DMS 273 (cell line): ENCODE results near the gene NME2.
"Not testable (repeated sequence)": the region's sequence is repeated elsewhere in the genome, so short reads cannot be mapped to it uniquely, and the experiment has no call there.

ENCODE experiments used
- DNase-seq: peaks from one replicate; lab custom pipeline; 2025; ENCODE audit not compliant: unreplicated experiment; lab: John Stamatoyannopoulos, UW

NME2 gene

DNA sequence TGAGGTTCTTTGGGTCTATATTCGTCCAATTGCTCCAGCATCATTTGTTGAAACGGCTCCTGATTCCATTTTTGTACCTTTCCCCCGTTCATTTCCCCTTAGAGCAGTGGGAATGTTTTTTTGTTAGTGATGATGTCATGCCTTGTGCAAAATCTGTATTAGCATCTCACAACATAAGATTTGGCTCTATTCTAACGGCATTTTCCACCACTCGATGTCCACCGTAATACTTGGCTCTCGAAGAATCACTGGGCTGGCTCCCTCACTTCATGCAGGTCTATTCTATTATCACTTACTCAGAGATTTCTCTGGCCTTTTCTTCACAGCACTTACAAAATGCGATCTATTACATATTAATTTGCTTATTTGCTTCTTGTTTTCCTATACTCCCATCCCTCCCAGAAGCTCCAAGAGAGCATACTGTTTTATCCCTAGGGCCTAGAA is 13.4 kb upstream of the NME2 start:
- DNase-seq = peak; percentile 62

DNA sequence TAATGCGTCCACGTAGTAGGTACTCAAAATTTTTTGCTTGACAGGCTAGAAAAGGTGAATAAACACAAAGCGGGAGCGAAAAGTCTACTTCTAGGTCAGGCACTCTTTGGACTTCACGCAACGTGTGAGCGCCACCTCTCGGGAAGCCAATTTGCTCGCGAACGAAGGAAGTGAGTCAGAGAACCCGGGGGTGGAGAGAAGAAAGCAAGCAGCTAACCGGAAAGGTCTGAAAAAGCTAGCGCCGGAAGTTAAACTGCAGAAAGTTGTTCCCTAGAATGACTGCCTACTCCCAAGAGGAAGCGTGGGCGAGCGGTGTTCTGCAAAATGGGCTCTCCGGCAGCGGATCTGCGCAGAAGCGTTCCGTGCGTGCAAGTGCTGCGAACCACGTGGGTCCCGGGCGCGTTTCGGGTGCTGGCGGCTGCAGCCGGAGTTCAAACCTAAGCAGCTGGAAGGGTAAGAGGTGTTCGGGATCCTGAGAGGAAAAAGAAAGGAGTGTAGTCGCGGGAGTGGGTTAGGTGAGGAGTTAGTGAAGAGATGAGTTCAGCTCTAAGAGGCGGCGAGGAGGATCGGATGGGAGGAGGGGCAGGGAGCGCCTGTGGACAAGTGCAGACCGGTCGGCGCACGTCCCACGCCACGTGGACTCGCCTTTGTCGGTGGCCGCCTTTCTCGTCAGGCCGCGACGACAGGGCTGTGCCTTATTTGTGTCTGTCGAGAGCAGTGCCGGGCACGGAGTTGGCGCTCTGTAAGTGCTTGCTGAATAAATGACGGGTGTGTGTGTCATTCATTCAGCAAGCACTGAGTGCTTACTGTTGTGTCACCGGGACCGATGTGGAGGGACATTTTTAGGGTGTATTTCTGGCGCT is 12.8 kb upstream of the NME2 start, which contains the start of gene NME1:
NME1 (plus strand) TSS at position 350 of the 863 bp plus-strand sequence. CDS start 2,096 bp downstream, outside the sequence.
- peak; percentile 99 for DNase-seq

DNA sequence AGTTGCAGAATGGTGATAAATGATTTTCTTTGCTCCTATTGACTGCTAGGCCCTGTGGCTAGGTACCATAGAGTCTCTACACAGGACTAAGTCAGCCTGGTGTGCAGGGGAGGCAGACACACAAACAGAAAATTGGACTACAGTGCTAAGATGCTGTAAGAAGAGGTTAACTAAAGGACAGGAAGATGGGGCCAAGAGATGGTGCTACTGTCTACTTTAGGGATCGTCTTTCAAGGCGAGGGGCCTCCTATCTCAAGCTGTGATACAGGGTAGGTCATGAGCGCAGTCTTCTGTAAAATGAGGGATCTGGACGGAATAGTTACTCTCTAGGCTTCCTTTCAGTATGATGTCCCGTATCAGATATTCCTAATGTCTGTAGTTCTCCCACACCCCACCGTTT is 12.0 kb upstream of the NME2 start:
- DNase-seq = peak; percentile 33

DNA sequence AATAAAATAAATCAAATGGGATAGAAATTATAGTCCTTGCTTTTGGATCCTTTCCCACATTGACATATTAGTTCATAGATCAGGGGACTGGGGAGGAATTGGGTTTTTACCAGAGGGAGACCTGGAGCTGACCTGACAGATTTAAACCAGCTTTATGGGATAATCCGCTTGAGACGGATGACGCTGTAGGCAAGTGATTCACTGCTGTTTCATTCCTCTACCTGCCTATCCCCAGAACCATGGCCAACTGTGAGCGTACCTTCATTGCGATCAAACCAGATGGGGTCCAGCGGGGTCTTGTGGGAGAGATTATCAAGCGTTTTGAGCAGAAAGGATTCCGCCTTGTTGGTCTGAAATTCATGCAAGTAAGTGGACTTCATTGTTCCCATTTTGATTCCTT is 10.8 kb upstream of the NME2 start:
- DNase-seq = no peak

DNA sequence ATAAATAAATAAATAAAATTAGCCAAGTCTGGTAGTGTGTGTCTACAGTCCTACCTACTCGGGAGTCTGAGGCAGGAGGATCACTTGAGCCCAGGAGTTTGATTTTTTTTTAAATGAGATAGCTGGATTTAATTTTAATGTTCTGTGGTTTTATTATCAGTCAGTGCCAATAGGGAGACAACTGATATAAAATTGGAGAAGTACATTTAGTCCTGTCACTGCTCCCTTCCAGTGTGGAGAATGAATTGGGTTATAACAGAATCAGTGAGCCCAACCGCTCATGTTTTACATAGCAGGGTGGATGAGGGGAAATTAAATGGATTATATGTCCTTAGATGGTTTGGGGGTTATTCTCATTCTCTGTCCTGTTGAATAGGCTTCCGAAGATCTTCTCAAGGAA is 6.6 kb upstream of the NME2 start:
- no peak for DNase-seq

DNA sequence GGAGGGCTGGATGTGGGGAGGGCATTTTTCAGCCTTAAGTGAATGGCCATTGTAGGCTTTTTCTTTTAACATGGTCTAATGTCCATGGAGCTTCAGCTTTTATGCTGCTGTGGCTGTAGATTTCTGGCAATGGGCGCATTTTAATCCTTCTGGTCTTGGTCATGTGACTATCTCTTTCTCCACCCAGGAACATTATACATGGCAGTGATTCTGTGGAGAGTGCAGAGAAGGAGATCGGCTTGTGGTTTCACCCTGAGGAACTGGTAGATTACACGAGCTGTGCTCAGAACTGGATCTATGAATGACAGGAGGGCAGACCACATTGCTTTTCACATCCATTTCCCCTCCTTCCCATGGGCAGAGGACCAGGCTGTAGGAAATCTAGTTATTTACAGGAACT is 4.7 kb upstream of the NME2 start:
- DNase-seq = no peak

DNA sequence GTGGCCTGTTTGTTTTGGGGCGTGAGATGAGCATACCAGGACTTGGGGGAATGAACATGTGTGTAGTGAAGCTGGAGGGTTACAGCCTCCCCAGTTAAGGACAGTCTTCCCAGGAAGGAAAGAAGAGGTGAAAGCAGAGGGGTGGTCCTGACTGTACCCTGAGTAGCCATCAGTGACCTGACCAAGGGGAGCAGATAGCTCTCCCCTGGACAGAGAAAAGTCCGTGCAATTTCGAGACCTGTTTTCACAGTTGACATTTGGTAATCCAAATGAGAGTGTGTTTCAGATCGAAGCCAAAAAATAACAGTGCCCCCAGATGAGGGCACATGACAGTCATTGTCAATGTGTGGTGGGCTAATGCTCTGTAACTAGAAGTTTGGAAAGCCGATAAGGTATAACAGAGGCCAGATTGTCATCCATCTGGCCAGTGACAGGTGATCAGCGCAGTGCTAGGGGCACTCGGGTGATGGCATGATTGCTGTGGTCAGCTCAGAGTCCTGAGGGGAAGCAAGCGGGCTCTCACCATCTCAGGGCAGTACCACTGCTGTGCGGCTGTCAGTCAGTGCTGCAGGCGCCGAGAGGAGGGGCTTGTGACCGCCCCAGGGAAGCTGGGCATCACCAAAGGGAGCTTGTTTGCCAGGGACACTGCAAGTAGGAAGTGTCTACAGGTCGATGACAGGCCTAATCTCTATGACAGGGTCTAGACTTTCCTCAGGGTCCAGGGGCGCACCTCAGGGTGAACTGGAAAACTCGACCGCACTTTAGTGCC is 1.1 kb upstream of the NME2 start:
- peak; percentile 80 for DNase-seq

DNA sequence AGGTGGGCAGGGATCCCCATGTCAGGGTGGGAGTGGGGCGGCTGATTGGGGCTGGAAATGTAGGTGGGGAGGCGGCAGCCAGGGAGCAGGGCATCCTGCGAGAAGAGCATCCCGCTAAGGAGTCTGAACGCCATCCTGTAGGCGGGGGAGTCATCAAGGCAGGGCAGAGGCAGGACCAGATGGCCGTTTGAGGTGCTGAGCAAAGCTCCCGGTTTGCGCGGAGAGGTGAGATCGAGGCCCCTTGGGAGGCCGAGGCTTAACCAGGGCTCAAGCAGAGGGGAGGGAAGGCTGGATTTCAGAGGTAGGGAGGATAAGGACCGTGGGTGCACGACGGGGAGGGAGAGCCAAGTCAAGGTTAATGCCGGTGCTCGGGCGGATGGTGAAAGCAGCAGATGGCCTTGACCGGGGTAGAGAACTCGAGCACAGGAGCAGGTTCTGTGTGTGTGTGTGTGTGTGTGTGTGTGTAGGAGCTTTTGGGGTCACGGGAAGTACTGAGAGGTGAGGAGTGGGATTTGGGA is 472 bp upstream of the NME2 start:
- peak; percentile 91 for DNase-seq

DNA sequence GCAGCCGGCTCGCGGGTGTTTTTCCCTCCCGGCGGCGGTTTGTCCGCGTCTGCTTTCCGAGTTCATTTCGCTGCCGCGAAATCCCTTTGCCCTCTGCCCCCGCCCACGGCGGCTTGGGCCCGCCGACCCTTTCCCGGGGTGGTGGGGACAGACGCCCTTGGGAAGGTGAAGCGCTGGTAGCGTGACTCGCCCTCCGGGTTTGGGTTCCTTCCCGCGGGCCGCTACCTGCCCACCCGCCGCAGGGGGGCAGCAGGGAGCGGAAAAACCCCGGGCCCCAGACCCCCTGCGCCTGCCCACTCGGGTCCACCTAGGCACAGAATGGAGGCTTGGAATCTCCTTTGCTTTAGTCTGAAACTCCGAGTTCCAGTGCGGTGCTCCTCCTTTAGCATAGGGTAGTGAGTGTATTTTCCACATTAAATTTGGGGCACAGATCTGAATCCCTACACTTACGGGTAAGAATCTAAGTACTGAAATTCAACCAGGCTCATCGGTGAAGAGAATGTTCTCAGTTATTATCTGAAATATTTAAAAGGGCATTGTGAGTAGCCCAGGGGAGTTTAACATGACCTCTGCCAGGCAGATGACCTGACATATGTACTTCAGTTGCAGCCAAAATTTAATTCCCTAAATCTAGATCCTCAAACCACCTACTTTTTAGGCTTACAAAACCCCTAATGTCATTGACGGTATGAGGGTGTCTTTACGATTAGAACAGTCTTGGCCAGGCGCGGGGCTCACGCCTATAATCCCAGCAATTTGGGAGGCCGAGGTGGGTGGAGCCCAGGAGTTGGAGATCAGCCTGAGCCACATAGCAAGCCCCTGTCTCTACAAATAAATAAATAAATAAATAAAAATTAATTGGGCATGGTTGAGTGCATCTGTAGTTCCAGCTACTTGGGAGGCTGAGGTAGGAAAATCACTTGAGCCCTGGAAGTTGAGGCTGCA is 1.0 kb downstream of the NME2 start:
- peak; percentile 85 for DNase-seq

DNA sequence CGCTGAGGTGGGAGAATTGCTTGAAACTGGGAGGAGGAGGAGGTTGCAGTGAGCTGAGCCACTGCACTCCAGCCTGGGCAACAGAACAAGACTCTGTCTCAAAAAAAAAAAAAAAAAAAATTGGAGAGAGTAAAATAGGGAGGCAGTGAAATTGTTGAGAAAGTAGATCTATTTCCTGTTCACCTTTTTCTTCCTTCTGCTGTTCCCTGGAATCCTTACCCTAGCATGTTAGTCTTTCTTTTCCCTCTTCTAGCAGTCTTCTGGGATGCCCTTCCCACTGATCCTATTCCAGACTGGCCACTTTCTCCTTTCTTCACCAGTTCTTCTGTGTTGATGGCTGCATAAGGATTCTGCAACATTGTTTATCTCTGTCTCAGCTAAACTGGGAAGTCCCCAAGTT is 3.1 kb downstream of the NME2 start:
- DNase-seq = no peak

DNA sequence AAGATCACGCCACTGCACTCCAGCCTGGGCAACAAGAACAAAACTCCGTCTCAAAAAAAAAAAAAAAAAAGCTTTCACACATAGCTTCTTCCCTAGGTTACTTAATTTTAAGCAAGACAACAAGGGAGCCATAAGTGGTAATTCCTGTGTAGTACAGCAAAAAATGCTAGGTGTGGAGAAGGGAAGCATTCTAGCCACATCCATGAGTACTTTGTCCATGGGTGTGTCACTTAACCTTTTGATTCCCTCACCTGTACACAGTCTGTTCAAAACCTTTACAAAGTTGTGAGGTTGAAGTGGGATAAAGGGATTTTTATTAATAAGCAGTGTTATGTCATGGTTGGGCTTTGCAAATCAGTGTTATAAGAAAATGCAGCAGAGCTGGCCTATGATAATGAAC is 4.5 kb downstream of the NME2 start:
- DNase-seq = no peak

DNA sequence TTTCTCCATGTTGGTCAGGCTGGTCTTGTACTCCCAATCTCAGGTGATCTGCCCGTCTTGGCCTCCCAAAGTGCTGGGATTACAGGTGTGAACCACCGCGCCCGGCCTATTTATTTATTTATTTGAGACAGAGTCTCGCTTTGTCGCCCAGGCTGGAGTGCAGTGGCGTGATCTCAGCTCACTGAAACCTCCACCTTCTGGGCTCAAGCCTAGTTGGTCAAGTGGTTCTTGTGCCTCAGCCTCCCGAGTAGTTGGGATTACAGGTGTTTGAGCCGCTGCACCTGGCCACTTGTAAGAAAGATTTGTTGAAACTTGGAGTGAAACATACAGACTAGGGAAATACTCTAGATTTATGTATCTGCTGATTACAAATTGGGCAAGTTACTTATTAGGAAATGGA is 5.8 kb downstream of the NME2 start:
- not testable (repeated sequence) for DNase-seq

DNA sequence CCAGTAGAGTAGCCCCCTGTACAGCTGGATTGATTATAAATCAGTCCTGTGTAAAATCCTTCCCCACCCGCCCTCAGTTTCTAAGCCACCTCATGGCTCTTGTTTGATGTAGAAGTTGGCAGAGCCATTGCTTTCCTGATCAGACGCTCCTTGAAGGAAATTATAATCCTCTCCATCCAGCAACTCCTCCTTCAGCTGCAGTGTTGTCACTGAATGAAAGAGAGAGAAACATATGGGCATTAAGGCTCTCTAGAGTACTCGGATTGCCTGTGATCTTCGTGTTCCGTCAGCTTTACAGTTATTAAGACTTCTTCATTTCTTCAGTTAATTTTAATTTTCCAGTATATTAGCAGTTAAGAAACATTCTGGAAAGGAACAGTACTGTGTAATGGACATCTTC is 14.3 kb downstream of the NME2 start:
- DNase-seq = no peak

DNA sequence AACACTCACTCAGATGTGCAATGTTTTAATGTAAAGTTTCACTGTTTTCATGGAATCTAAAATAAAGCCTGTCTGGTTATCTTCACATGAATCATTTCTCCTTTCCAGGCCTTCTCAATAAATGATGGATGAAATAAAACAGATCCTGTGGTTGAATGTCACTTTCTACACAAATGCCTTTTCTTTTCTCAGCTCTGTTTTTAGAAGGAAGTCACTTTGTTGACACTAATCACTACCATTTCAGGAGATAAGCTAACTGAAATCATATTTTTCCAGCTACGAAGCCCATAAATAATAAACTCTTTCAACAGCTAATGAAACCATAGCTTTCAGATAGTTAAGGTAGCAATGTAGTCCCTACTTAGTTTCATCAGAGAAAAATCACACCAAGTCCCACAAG is 17.9 kb downstream of the NME2 start:
- DNase-seq = no peak

DNA sequence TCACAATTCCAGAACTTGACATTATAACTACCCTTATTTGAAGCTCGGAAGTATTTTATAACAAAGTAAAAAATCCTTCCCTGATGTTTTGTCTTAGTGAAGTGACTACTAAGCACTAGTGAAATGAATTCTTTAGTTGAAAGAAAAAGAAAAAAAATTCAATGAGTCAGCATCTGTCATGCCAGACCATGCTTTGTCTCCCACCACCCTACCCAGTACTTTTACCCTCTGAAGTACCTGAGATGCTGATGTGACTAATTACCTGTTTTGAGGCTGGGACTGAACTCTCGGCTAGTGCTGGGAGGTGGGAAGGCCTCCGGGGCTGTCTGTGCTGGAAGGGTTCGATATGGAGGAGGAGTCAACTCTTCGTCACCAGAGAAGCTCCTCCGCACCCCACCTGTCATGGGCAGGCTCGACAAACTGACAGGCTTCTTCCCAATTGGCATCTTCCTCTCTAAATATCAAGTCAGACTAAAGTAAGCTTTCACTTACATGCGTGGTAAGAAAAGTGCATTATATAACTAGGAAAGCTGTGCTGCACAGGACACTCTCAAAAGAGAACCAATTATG is 19.6 kb downstream of the NME2 start:
- DNase-seq = no peak

DNA sequence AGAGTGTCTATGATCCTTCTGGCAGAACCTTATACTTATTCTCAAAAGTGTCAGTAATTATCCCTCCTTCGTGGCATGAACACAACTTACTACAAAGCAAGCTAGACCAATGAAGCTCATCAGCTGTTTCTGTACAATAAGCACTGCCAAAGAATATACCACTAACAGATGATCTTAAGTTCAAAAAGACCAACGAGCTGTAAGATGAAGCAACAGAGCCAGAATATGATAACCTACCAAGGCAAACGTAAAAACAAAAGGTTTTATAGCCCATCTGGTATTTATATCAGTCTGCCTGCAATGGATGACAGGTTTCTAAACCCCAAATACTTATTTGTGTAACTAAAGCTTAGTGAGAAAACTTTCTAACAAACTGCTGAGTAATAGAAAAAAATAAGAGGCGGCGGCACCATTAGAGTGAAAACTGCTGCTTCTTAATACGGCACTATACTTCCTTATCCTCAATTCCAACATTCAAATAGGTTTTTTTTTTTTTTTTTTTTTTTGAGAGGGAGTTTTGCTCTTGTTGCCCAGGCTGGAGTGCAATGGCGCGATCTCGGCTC is 22.1 kb downstream of the NME2 start:
- no peak for DNase-seq

DNA sequence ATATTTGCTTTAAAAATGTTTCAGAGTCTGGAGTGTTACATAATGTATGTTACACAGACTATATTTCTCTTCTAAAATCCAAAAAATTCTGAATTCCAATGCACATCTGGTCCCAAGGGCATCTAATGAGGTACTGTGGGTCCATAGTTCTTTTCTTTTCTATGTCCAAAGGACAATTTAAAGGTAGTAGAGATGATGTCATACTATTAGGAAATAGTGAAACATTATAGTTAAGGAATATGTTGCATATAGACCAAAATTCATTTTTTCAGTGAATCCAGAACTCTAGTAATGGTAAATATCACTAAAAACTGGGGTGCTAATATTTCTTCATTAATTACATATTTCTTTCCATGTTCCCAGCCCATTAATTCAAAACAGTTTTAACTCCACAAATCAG is 23.0 kb downstream of the NME2 start:
- no peak for DNase-seq

DNA sequence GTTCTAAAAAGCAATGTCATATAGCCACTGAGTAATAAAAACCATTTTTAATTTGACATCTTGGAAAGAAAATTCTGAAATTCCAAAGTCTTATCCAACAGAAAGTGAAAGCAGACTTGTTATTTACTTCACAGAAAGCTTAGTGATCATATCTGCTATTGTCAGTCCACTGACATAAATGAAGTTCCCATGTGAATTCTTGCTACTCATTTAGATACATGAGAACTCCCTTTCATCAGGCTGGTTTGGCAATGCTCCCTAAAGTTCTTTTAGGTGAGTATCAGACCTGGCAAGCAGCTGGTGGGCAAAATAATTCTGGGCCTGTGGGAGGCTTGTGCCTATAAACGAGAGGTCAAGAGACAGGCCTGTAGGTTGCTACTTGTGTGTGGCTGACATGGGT is 23.4 kb downstream of the NME2 start:
- DNase-seq = peak; percentile 41

DNA sequence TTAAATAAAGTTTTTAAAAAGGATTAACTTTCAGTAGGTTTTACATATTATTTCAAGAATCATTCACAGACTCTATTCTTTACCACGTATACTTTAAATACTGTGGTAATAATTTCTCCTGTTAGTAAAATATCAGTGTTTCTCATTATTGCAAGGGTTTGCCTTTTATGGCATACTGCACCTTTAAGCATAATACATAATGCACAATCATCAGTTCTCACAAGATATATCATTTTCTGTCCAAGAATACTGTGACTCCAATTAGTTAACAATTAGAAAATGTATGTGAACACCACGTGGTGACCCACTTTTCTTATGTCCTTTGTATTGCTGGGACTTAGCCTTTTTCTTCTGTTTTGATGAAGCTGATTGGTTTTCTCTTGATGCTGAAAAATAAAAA is 25.7 kb downstream of the NME2 start:
- no peak for DNase-seq

DNA sequence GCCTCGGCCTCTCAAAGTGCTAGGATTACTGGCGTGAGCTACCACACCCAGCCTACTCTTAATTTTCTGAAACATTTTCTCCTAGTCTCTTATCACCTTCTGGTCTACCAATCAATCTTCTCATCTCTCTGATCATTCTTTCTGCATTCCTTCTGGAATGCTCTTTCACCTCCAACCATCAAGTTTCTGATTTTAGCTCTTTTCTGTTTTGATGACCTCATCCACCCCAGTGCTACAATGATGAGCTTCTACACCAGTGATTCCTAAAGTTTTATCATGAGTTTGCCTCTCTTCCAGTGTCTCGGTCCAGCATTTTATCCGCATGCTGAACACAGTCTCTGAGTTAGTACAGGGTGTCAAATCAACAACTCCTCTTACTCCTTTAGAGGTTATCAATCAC is 31.5 kb downstream of the NME2 start:
- DNase-seq = no peak
